Measurements from ENCODE around the gene ZNF527.

DNA sequence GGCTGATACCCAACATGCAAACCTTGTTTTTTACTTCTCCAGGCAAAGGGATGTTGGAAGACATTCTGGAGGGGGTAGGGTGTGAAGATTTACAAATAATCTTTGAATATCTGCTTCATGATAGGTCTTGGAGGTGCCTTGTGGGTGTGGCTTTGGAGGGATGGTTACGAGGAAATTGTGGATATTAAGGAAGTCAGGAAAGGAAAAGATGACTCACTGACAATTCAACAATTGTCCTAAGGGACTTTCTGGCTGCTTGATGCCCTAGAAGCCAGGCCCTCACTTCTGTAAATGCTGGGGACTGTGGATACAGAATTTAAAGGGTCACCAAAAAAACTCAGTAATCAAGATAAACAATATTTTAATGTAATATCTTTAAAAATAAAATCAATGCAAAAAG lies 37.4 kb upstream of the ZNF527 start:
- TF ChIP-seq EZH2phosphoT487 (IDR thresholded peaks at IDR 0.05; ENCODE audit: borderline replicate concordance, low read length) = no peak
- TF ChIP-seq EZH2 (IDR thresholded peaks at IDR 0.05; ENCODE audit: low read length, unreplicated experiment) = no peak
- no peak for TF ChIP-seq CTCF (conservative IDR thresholded peaks at IDR 0.05; ENCODE audit: low read depth, low read length)

Data from PC-3 (cell line).